ENCODE data around the gene PPEF1.
A peak's percentile ranks its signal among the peaks of the same experiment; 100 is the strongest.

PPEF1 gene

GRCh38 chrX:18707426-18708049 is at the start of gene PPEF1:
TSS of gene PPEF1 (plus strand) at chrX:18707645. CDS start at chrX:18707781, 136 bp downstream.
- no peak for DNase-seq

- DNase-seq: no peak
Observed at GRCh38 chrX:18661273-18661672, 46.2 kb upstream of the PPEF1 start.

- DNase-seq: no peak
Observed at GRCh38 chrX:18664947-18665346, 42.5 kb upstream of the PPEF1 start.

- no peak for DNase-seq
Observed at GRCh38 chrX:18666614-18667013, 40.8 kb upstream of the PPEF1 start.

GRCh38 chrX:18668071-18668835 is 39.2 kb upstream of the PPEF1 start:
- DNase-seq: no peak

GRCh38 chrX:18672008-18672407 is 35.4 kb upstream of the PPEF1 start, which contains the start of gene RS1:
TSS of gene RS1 (minus strand) at chrX:18672108. CDS start at chrX:18672068, 40 bp downstream.
- DNase-seq: no peak

GRCh38 chrX:18674417-18674787 is 33.0 kb upstream of the PPEF1 start:
- DNase-seq: peak in 10 of 14 donors; percentile 1 to 72 (median 25)

- DNase-seq: peak in 13 of 14 donors; percentile 9 to 81 (median 53)
Observed at GRCh38 chrX:18674788-18675735, 32.4 kb upstream of the PPEF1 start.

- no peak for DNase-seq
Observed at GRCh38 chrX:18676050-18676449, 31.4 kb upstream of the PPEF1 start.

- DNase-seq: peak in 1 of 14 donors; percentile 11
Observed at GRCh38 chrX:18676470-18676869, 31.0 kb upstream of the PPEF1 start.

GRCh38 chrX:18677161-18677869 is 30.1 kb upstream of the PPEF1 start:
- no peak for DNase-seq

- no peak for DNase-seq
Observed at GRCh38 chrX:18681996-18682395, 25.4 kb upstream of the PPEF1 start.

GRCh38 chrX:18682979-18683387 is 24.5 kb upstream of the PPEF1 start:
- DNase-seq: no peak

GRCh38 chrX:18687856-18688495 is 19.5 kb upstream of the PPEF1 start:
- DNase-seq: no peak

- DNase-seq: no peak
Observed at GRCh38 chrX:18691431-18691830, 16.0 kb upstream of the PPEF1 start.

- DNase-seq: no peak
Observed at GRCh38 chrX:18692541-18692940, 14.9 kb upstream of the PPEF1 start.

- DNase-seq: no peak
Observed at GRCh38 chrX:18696653-18697052, 10.8 kb upstream of the PPEF1 start.

- DNase-seq: no peak
Observed at GRCh38 chrX:18698737-18699650, 8.5 kb upstream of the PPEF1 start.

GRCh38 chrX:18701621-18702361 is 5.7 kb upstream of the PPEF1 start:
- DNase-seq: no peak

Data from C1 segment of cervical spinal cord (tissue), 14 donors.